Hepatocyte (in vitro differentiated cells): ENCODE results near the gene RNF213. TPM values are rescaled to one million over a fixed set of nuclear protein-coding genes. Genes with fewer than 3 reads are reported as not detected.
"Not testable (repeated sequence)": the region's sequence is repeated elsewhere in the genome, so short reads cannot be mapped to it uniquely, and the experiment has no call there.

Experiments used
- DNase-seq: peaks from one replicate; pipeline ENCODE4 v3.0.0-alpha.2; 2016; ENCODE audit warnings: low spot score
- H2AFZ ChIP-seq: fragments of 200-600 bp; sonication (generic); 2 replicates; pipeline ENCODE4 v1.6.0; 2016; ENCODE audit warnings: antibody characterized with exemption, mild to moderate bottlenecking
- H3K27ac ChIP-seq: fragments of 200-600 bp; sonication (generic); 2 replicates; pipeline ENCODE4 v1.5.1; 2016; ENCODE audit warnings: mild to moderate bottlenecking
- H3K27me3 ChIP-seq: fragments of 200-600 bp; sonication (generic); 2 replicates; pipeline ENCODE4 v1.6.1; 2016
- H3K36me3 ChIP-seq: fragments of 200-600 bp; sonication (generic); replicated peaks from 2 replicates; pipeline ENCODE4 v1.5.1; 2016; ENCODE audit warnings: low read depth; ENCODE audit not compliant: insufficient read depth
- H3K4me1 ChIP-seq: fragments of 200-600 bp; sonication (generic); 2 replicates; pipeline ENCODE4 v1.5.1; 2016; ENCODE audit warnings: mild to moderate bottlenecking, moderate library complexity; ENCODE audit not compliant: insufficient read depth
- H3K4me2 ChIP-seq: fragments of 200-600 bp; sonication (generic); 2 replicates; pipeline ENCODE4 v1.6.0; 2016
- H3K4me3 ChIP-seq: fragments of 200-600 bp; sonication (generic); 2 replicates; pipeline ENCODE4 v1.5.1; 2016; ENCODE audit warnings: mild to moderate bottlenecking
- H3K79me2 ChIP-seq: fragments of 200-600 bp; sonication (generic); 2 replicates; pipeline ENCODE4 v1.6.0; 2017; ENCODE audit warnings: mild to moderate bottlenecking
- H3K9me2 ChIP-seq: fragments of 200-600 bp; sonication (generic); replicated peaks from 2 replicates; pipeline ENCODE4 v1.6.0; 2017; ENCODE audit warnings: mild to moderate bottlenecking; ENCODE audit not compliant: insufficient read depth
- H3K9me3 ChIP-seq: fragments of 200-600 bp; sonication (generic); 2 replicates; pipeline ENCODE4 v1.5.1; 2016; ENCODE audit warnings: low read depth, mild to moderate bottlenecking
- H4K20me1 ChIP-seq: fragments of 200-600 bp; sonication (generic); 2 replicates; pipeline ENCODE4 v1.6.0; 2016; ENCODE audit warnings: mild to moderate bottlenecking; ENCODE audit not compliant: insufficient read depth, poor library complexity, severe bottlenecking
- CTCF ChIP-seq: fragments of 200-600 bp; sonication (generic); IDR thresholded peaks from 2 replicates; pipeline ENCODE4 v1.5.1; 2016; ENCODE audit warnings: antibody characterized with exemption, mild to moderate bottlenecking; ENCODE audit not compliant: poor library complexity
- EZH2 ChIP-seq: fragments of 200-600 bp; sonication (generic); IDR thresholded peaks from 2 replicates; pipeline ENCODE4 v1.6.1; 2016; ENCODE audit warnings: antibody characterized with exemption, mild to moderate bottlenecking, borderline replicate concordance
- EZH2phosphoT487 ChIP-seq: fragments of 200-600 bp; sonication (generic); IDR thresholded peaks from one replicate; pipeline ENCODE4 v1.6.1; 2018; ENCODE audit warnings: antibody characterized with exemption, mild to moderate bottlenecking, low read depth, moderate library complexity; ENCODE audit not compliant: unreplicated experiment, severe bottlenecking
- WGBS: methylation state at CpG from one replicate; pipeline ENCODE4 v1.1.6; 2016; ENCODE audit warnings: low lambda C conversion rate; ENCODE audit errors: missing lambda C conversion rate; 5-methylcytosine and 5-hydroxymethylcytosine counted together
- polyA plus RNA-seq: library from polyadenylated mRNA; unstranded; fragments of >200 nt; fragmentation: Nextera tagmentation; extraction: Ambion mirVana; gene quantifications from 2 replicates; pipeline ENCODE4 v1.2.1, GENCODE V29; 2016
- total RNA-seq: library from RNA; depleted of rRNA; stranded (reverse); fragments of >200 nt; gene quantifications from 2 replicates; pipeline ENCODE4 v1.2.3, GENCODE V29; 2014

RNF213 gene
- total and polyA plus RNA-seq, 2 experiments from 2014 or later: 21.1 to 57.4 TPM

DNA sequence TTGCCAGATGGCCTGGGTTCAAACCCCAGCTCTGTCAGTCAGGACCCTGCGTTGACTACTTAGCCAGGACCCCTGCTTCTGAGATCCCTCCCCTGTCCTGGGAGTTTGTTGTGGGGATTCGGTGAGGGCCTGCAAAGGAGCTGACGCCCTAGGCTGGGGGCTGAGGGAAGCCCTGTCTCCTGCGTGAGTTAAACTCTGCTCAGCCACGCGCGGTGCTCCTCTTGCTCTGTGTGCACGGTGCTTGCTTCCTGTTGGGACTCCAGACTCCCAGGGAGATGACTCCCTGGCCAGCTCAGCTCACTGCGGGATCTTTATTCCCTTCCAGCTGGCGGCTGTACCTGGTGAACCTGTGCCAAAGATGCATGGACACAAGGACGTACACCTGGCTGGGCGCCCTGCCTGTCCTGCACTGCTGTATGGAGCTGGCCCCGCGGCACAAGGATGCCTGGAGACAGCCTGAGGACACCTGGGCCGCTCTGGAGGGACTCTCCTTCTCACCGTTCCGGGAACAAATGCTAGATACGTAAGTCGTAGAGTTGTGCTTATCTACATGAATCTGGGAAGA lies 37.4 kb downstream of the RNF213 start:
- Histone ChIP-seq H3K36me3 (no peaks in the 10 kb centered on the region), H3K4me1 (no peaks in the 10 kb centered on the region), H2AFZ (no peak overlapping the region), H3K27me3 (no peaks in the 10 kb centered on the region), H3K9me3 (no peaks in the 10 kb centered on the region), H3K9me2 (no peaks in the 10 kb centered on the region), H3K27ac (no peak overlapping the region), H3K79me2 (no peaks in the 10 kb centered on the region), H4K20me1 (no peaks in the 10 kb centered on the region), H3K4me3 (no peak overlapping the region), H3K4me2 (no peak overlapping the region)
- WGBS: 96% methylated on average over 19 of the region's 19 CpGs
- DNase-seq: no peak
- TF ChIP-seq EZH2phosphoT487: no peak
- TF ChIP-seq EZH2: no peak
- TF ChIP-seq CTCF: no peak

GRCh38 chr17:80299350-80300100 lies 38.9 kb downstream of the RNF213 start:
- not testable (repeated sequence) for H4K20me1 ChIP-seq, H3K4me1 ChIP-seq, H3K27me3 ChIP-seq, H3K36me3 ChIP-seq, H3K4me3 ChIP-seq, DNase-seq, H2AFZ ChIP-seq, H3K9me3 ChIP-seq, H3K9me2 ChIP-seq, H3K4me2 ChIP-seq, H3K79me2 ChIP-seq, H3K27ac ChIP-seq
- 95% methylated on average over 4 of the region's 4 CpGs for WGBS

DNA sequence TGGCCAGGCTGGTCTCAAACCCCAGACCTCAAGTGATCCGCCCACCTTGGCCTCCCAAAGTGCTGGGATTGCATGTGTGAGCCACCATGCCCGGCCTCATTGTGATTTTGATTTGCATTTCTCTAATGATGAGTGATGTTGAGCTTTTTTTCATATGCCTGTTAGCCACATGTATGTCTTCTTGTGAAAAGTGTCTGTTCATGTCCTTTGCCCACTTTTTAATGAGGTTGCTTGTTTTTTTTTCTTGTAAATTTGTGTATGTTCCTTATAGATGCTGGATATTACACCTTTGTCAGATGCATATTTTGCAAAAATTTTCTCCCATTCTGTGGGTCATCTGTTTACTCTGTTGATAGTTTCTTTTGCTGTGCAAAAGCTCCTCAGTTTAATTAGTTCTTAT lies 40.1 kb downstream of the RNF213 start:
- 98% methylated on average over 2 of the region's 2 CpGs for WGBS
- not testable (repeated sequence) for H3K36me3 ChIP-seq, H3K4me1 ChIP-seq

GRCh38 chr17:80303824-80304223 lies 43.2 kb downstream of the RNF213 start:
- Histone ChIP-seq H3K9me2 (no peaks in the 10 kb centered on the region), H3K9me3 (no peaks in the 10 kb centered on the region), H3K4me3 (no peak overlapping the region), H3K36me3 (no peaks in the 10 kb centered on the region), H3K27me3 (no peaks in the 10 kb centered on the region), H3K27ac (no peak overlapping the region), H4K20me1 (no peaks in the 10 kb centered on the region), H3K4me2 (no peak overlapping the region), H3K79me2 (no peaks in the 10 kb centered on the region), H3K4me1 (peaks cover 4% of the 10 kb centered on the region), H2AFZ (no peak overlapping the region)
- DNase-seq: no peak
- WGBS: 96% methylated on average over 3 of the region's 3 CpGs
- TF ChIP-seq CTCF (no peak), EZH2phosphoT487 (no peak), EZH2 (no peak)

More for the DNA sequence above, 40.1 kb downstream of the RNF213 start:
- H3K4me3 ChIP-seq, DNase-seq, H3K4me2 ChIP-seq, H3K79me2 ChIP-seq, H3K9me2 ChIP-seq, H2AFZ ChIP-seq, H3K27ac ChIP-seq, H3K9me3 ChIP-seq, H3K27me3 ChIP-seq, H4K20me1 ChIP-seq: not testable (repeated sequence)
